A673 (cell line): ENCODE measurements around the gene ANKRD34A.

Source experiments
- EZH2 ChIP-seq: fragments of 200-600 bp; sonication (generic); IDR thresholded peaks from 2 replicates; pipeline ENCODE4 v1.6.1; 2017; ENCODE audit warnings: borderline replicate concordance, low read depth, mild to moderate bottlenecking, mixed read lengths, antibody characterized with exemption, low read length; ENCODE audit not compliant: poor library complexity, severe bottlenecking
- TF ChIP-seq, protein P1 (sequence below): fragments of 300-800, 200-600 bp; sonication (generic); conservative IDR thresholded peaks from 2 replicates; pipeline ENCODE4 v1.5.1; 2017; ENCODE audit warnings: low read depth, mild to moderate bottlenecking, antibody characterized with exemption, low read length, moderate library complexity, mixed read lengths

GRCh38 chr1:145918992-145919939 lies 45.1 kb downstream of the ANKRD34A start:
- TF ChIP-seq, protein P1, sequence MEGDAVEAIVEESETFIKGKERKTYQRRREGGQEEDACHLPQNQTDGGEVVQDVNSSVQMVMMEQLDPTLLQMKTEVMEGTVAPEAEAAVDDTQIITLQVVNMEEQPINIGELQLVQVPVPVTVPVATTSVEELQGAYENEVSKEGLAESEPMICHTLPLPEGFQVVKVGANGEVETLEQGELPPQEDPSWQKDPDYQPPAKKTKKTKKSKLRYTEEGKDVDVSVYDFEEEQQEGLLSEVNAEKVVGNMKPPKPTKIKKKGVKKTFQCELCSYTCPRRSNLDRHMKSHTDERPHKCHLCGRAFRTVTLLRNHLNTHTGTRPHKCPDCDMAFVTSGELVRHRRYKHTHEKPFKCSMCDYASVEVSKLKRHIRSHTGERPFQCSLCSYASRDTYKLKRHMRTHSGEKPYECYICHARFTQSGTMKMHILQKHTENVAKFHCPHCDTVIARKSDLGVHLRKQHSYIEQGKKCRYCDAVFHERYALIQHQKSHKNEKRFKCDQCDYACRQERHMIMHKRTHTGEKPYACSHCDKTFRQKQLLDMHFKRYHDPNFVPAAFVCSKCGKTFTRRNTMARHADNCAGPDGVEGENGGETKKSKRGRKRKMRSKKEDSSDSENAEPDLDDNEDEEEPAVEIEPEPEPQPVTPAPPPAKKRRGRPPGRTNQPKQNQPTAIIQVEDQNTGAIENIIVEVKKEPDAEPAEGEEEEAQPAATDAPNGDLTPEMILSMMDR: no peak
- TF ChIP-seq EZH2: no peak
